Stimulated activated CD4-positive, alpha-beta T cell treated with anti-CD3 and anti-CD28 coated beads, Interleukin-15, amount 100 ng/mL, for 24 hours (primary cell): ENCODE results near the gene SPATS2L.
"Not testable (repeated sequence)": the region's sequence is repeated elsewhere in the genome, so short reads cannot be mapped to it uniquely, and the experiment has no call there.

ENCODE experiments used
- DNase-seq: peaks from one replicate; pipeline ENCODE4 v3.0.0-alpha.2; 2020

The SPATS2L gene

GRCh38 chr2:200321780-200322534 is 15.5 kb downstream of the SPATS2L start:
- no peak for DNase-seq

- no peak for DNase-seq
These were observed 16.1 kb downstream of the SPATS2L start for GRCh38 chr2:200322607-200323006.

- no peak for DNase-seq
These were observed 17.9 kb downstream of the SPATS2L start for GRCh38 chr2:200324362-200324761.

- no peak for DNase-seq
These were observed 22.9 kb downstream of the SPATS2L start for GRCh38 chr2:200329384-200329783.

GRCh38 chr2:200329798-200330197 is 23.3 kb downstream of the SPATS2L start:
- no peak for DNase-seq

GRCh38 chr2:200330351-200331060 is 24.0 kb downstream of the SPATS2L start:
- no peak for DNase-seq

GRCh38 chr2:200331061-200331400 is 24.5 kb downstream of the SPATS2L start:
- DNase-seq, result no peak

- no peak for DNase-seq
These were observed 29.2 kb downstream of the SPATS2L start for GRCh38 chr2:200335657-200336056.

GRCh38 chr2:200336980-200337615 is 30.6 kb downstream of the SPATS2L start:
- DNase-seq, result no peak

- DNase-seq, result no peak
These were observed 31.1 kb downstream of the SPATS2L start for GRCh38 chr2:200337621-200338020.

- no peak for DNase-seq
These were observed 32.2 kb downstream of the SPATS2L start for GRCh38 chr2:200338692-200339091.

- DNase-seq, result no peak
These were observed 34.2 kb downstream of the SPATS2L start for GRCh38 chr2:200340508-200341224.

GRCh38 chr2:200341376-200341775 is 34.9 kb downstream of the SPATS2L start:
- no peak for DNase-seq

GRCh38 chr2:200342235-200342634 is 35.7 kb downstream of the SPATS2L start:
- DNase-seq, result no peak

- DNase-seq, result no peak
These were observed 36.2 kb downstream of the SPATS2L start for GRCh38 chr2:200342654-200343053.

GRCh38 chr2:200344202-200344601 is 37.7 kb downstream of the SPATS2L start:
- DNase-seq, result not testable (repeated sequence)

- DNase-seq, result no peak
These were observed 39.5 kb downstream of the SPATS2L start for GRCh38 chr2:200345975-200346374.

GRCh38 chr2:200347301-200347700 is 40.8 kb downstream of the SPATS2L start:
- no peak for DNase-seq

GRCh38 chr2:200348897-200349563 is 42.5 kb downstream of the SPATS2L start:
- no peak for DNase-seq

- DNase-seq, result no peak
These were observed 43.4 kb downstream of the SPATS2L start for GRCh38 chr2:200349868-200350267.

GRCh38 chr2:200350850-200351285 is 44.4 kb downstream of the SPATS2L start:
- no peak for DNase-seq

GRCh38 chr2:200351815-200352214 is 45.3 kb downstream of the SPATS2L start:
- no peak for DNase-seq

GRCh38 chr2:200352636-200353035 is 46.1 kb downstream of the SPATS2L start:
- DNase-seq, result no peak
